ENCODE data around the gene NACC2. TPM values are rescaled to one million over a fixed set of nuclear protein-coding genes. Genes with fewer than 3 reads are reported as not detected.

Gene NACC2
- total and polyA plus RNA-seq, 10 of the 15 experiments (the other 5 are each of a cell fraction or from before 2014, with no cell fraction given) = 0.66 to 14.7 (median 3.5) TPM

GRCh38 chr9:136031094-136031493 is 64.0 kb downstream of the NACC2 start:
- no peak for FAIRE-seq
- 93% methylated on average over 8 of the region's 8 CpGs for WGBS (ENCODE audit: insufficient coverage, insufficient replicate concordance, low lambda C conversion rate, missing lambda C conversion rate)
- no peak overlapping the region for H2AFZ ChIP-seq (ENCODE audit: control insufficient read depth, low read depth, low read length)
- POLR2A ChIA-PET = no interaction called here
- H3K4me3 ChIP-seq = no peak overlapping the region
- DNase-seq (ENCODE audit: low read depth, low spot score) = no peak
- SMC1A ChIA-PET (ENCODE audit: uncharacterized antibody, unreplicated experiment) = no interaction called here
- intact Hi-C loops (cut with micrococcal nuclease; ENCODE audit: unreplicated experiment) = no loop called here
- BruUV-seq (replicated peaks) = no TSS peak
- H3K4me2 ChIP-seq (ENCODE audit: control insufficient read depth, insufficient read depth) = no peak overlapping the region
- H3K4me1 ChIP-seq (ENCODE audit: control insufficient read depth, insufficient read depth, low read length) = no peaks in the 10 kb centered on the region
- no peaks in the 10 kb centered on the region for H3K27me3 ChIP-seq (replicated peaks in 1 of 2; ENCODE audit: control insufficient read depth in 2 of 2, insufficient read depth in 2 of 2, low read length in 1 of 2)
- CTCF ChIA-PET = interaction anchor here (0.9 to 1.3 kb wide), 2 partner anchors 8 to 26 kb away, joined by 3 read pairs; no protein-coding TSS in a partner anchor
- TF ChIP-seq IRF5 (IDR thresholded peaks at IDR 0.05; ENCODE audit: borderline replicate concordance) (no peak), ZNF24 (IDR thresholded peaks at IDR 0.05) (peak; percentile 79)
- H3K79me2 ChIP-seq (ENCODE audit: control insufficient read depth, insufficient read depth, low read length) = no peaks in the 10 kb centered on the region
- RAD21 ChIA-PET (ENCODE audit: unreplicated experiment) = no interaction called here
- no peak overlapping the region for H3K27ac ChIP-seq (ENCODE audit: control insufficient read depth, insufficient read depth)
- H3K9me3 ChIP-seq (replicated peaks; ENCODE audit: control insufficient read depth, insufficient read depth, low read length) = peaks cover 11% of the 10 kb centered on the region; the same call in 1 of the 3 replicates
- H4K20me1 ChIP-seq (ENCODE audit: control insufficient read depth, insufficient read depth) = no peaks in the 10 kb centered on the region
- no peak for ATAC-seq
- peaks cover 0 to 2% of the 10 kb centered on the region in 2 experiments; a peak in 1 of 4 replicates for H3K36me3 ChIP-seq (ENCODE audit: control insufficient read depth in 2 of 2, insufficient read depth in 2 of 2, low read length in 1 of 2)
- in situ Hi-C loops (cut with MboI) = no loop called here
- H3K9ac ChIP-seq (ENCODE audit: control insufficient read depth, insufficient read depth, low read length) = no peak overlapping the region

- 83% methylated on average over 12 of the region's 12 CpGs for WGBS (ENCODE audit: insufficient coverage, insufficient replicate concordance, low lambda C conversion rate, missing lambda C conversion rate)
- ChIA-PET CTCF (no interaction called here), SMC1A (ENCODE audit: uncharacterized antibody, unreplicated experiment) (no interaction called here), POLR2A (no interaction called here), RAD21 (ENCODE audit: unreplicated experiment) (no interaction called here)
- no peak overlapping the region for H3K4me2 ChIP-seq (ENCODE audit: control insufficient read depth, insufficient read depth)
- no peak overlapping the region for H2AFZ ChIP-seq (ENCODE audit: control insufficient read depth, low read depth, low read length)
- H3K27ac ChIP-seq (ENCODE audit: control insufficient read depth, insufficient read depth) = no peak overlapping the region
- no peaks in the 10 kb centered on the region for H4K20me1 ChIP-seq (ENCODE audit: control insufficient read depth, insufficient read depth)
- H3K9ac ChIP-seq (ENCODE audit: control insufficient read depth, insufficient read depth, low read length) = no peak overlapping the region
- no peaks in the 10 kb centered on the region for H3K27me3 ChIP-seq (replicated peaks in 1 of 2; ENCODE audit: control insufficient read depth in 2 of 2, insufficient read depth in 2 of 2, low read length in 1 of 2)
- H3K79me2 ChIP-seq (ENCODE audit: control insufficient read depth, insufficient read depth, low read length) = no peaks in the 10 kb centered on the region
- no peak overlapping the region for H3K4me3 ChIP-seq
- DNase-seq (ENCODE audit: low read depth, low spot score) (no peak), FAIRE-seq (no peak), ATAC-seq (no peak)
- H3K9me3 ChIP-seq (replicated peaks; ENCODE audit: control insufficient read depth, insufficient read depth, low read length) = peaks cover 11% of the 10 kb centered on the region; the same call in 1 of the 3 replicates
- intact Hi-C loops (cut with micrococcal nuclease; ENCODE audit: unreplicated experiment) = no loop called here
- in situ Hi-C loops (cut with MboI) = no loop called here
- peaks cover 0 to 2% of the 10 kb centered on the region in 2 experiments; a peak in 1 of 4 replicates for H3K36me3 ChIP-seq (ENCODE audit: control insufficient read depth in 2 of 2, insufficient read depth in 2 of 2, low read length in 1 of 2)
- no TSS peak for BruUV-seq (replicated peaks)
- H3K4me1 ChIP-seq (ENCODE audit: control insufficient read depth, insufficient read depth, low read length) = no peaks in the 10 kb centered on the region
- TF ChIP-seq MYB (IDR thresholded peaks at IDR 0.05; ENCODE audit: borderline replicate concordance, low read depth, low read length) = no peak
- no peak for TF ChIP-seq ZBED1 (IDR thresholded peaks at IDR 0.05; ENCODE audit: borderline replicate concordance)
- no peak for TF ChIP-seq HDAC2 (IDR thresholded peaks at IDR 0.05)
- TF ChIP-seq POLR2A (IDR thresholded peaks at IDR 0.05; ENCODE audit: low read depth, low read length) = no peak
- no peak for TF ChIP-seq POLR2AphosphoS5 (IDR thresholded peaks at IDR 0.05; ENCODE audit: low read length)
- TF ChIP-seq BMI1 (IDR thresholded peaks at IDR 0.05; ENCODE audit: borderline replicate concordance) = no peak
- TF ChIP-seq KAT2A (conservative IDR thresholded peaks at IDR 0.05; ENCODE audit: control insufficient read depth, low read depth, low read length) = no peak
- TF ChIP-seq EP300 (IDR thresholded peaks at IDR 0.05; ENCODE audit: borderline replicate concordance in 1 of 2, control insufficient read depth in 1 of 2, low read depth in 2 of 2, low read length in 2 of 2) = no peak
- no peak for TF ChIP-seq NFIC (IDR thresholded peaks at IDR 0.05; ENCODE audit: low read depth, low read length)
- no peak for TF ChIP-seq ZNF207 (IDR thresholded peaks at IDR 0.05; ENCODE audit: borderline replicate concordance)
- no peak for TF ChIP-seq CBX5 (IDR thresholded peaks at IDR 0.05; ENCODE audit: low read depth)
- no peak for TF ChIP-seq CTCF (IDR thresholded peaks at IDR 0.05 in 2 of 3, conservative IDR thresholded peaks at IDR 0.05 in 1 of 3; ENCODE audit: control insufficient read depth in 2 of 3, extremely low read depth in 1 of 3, insufficient read depth in 1 of 3, low read depth in 3 of 3, low read length in 3 of 3)
- TF ChIP-seq CHD2 (IDR thresholded peaks at IDR 0.05; ENCODE audit: borderline replicate concordance, low read depth, low read length) = no peak
- TF ChIP-seq ASH2L (IDR thresholded peaks at IDR 0.05; ENCODE audit: borderline replicate concordance, low read depth) = no peak
- TF ChIP-seq RAD51 (IDR thresholded peaks at IDR 0.05) = no peak
Observed at GRCh38 chr9:136029556-136029955, 65.5 kb downstream of the NACC2 start.

All from GM12878 (cell line).